PC-3 (cell line): ENCODE results near the gene DPF3.

Source experiments
- CTCF ChIP-seq: fragments of 300-600 bp; sonication (generic); conservative IDR thresholded peaks from 2 replicates; pipeline ENCODE4 v1.5.1; 2017; ENCODE audit warnings: antibody characterized with exemption, low read depth, mild to moderate bottlenecking, low read length
- EZH2 ChIP-seq: fragments of 300-600 bp; sonication (generic); IDR thresholded peaks from one replicate; pipeline ENCODE4 v1.6.1; 2017; ENCODE audit warnings: antibody characterized with exemption, mild to moderate bottlenecking, low read length; ENCODE audit not compliant: unreplicated experiment
- EZH2phosphoT487 ChIP-seq: fragments of 300-600 bp; sonication (generic); IDR thresholded peaks from 2 replicates; pipeline ENCODE4 v1.6.1; 2018; ENCODE audit warnings: mild to moderate bottlenecking, antibody characterized with exemption, low read length, borderline replicate concordance

DNA sequence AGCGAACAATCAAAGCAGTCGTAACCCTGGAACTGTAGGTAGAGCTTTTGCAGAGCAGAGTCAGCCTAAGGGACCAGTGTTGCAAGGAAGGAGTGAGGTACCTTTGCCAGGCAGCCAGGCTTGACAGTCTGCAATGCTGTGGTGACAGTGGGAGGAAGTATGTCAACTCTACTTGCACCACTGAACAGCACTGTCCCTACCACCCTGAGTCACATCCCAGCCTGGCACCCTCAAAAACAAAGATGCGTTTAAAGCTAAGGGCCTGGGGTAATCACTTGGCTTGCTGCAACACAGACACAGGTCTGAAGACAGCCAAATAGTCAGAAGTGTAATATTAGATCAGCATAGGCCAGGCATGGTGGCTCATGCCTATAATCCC is 141.9 kb downstream of the DPF3 start:
- TF ChIP-seq EZH2phosphoT487: no peak
- no peak for TF ChIP-seq CTCF
- TF ChIP-seq EZH2: no peak
